Activated gamma-delta T cell (primary cell): ENCODE data around the gene KIN.
"Not testable (repeated sequence)": the region's sequence is repeated elsewhere in the genome, so short reads cannot be mapped to it uniquely, and the experiment has no call there.

Source experiments
- DNase-seq: peaks from one replicate; lab custom pipeline; 2025; lab: John Stamatoyannopoulos, UW

The KIN gene

DNA sequence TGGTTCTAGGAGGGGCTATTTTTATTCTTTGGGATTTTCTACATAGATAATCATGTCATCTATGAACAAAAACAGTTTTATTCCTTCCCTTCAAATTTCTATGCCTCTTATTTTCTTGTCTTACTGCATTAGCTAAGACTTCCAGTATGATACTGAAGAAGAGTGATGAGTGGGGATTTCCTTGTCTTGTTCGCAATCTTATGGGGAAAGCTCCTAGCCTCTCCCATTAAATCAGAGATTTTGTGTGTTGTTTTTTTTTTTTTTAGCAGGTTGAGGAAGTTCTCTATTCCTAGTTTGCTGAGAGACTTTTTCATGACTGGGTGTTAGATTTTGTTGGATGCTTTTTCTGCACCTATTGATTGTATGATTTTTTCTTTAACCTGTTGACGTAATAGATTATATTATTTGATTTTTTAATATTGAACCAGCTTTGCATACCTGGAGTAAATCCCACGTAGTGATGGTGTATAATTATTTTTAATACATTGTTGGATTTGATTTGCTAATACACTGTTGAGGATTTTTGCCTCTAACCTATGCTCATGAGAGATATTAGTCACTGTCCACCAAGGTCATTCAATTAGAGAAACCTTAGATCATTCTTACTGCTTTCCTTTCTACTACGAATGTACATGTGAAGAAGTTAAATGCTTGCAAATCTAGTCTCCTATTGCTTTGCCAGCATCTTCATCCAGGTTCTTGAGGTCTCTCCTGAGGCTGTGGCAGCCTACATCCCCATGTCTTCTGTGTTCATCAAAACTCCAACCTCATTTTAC lies 6.6 kb upstream of the KIN start:
- DNase-seq: no peak

- no peak for DNase-seq
These were observed 4.7 kb upstream of the KIN start for GRCh38 chr10:7792541-7792940.

DNA sequence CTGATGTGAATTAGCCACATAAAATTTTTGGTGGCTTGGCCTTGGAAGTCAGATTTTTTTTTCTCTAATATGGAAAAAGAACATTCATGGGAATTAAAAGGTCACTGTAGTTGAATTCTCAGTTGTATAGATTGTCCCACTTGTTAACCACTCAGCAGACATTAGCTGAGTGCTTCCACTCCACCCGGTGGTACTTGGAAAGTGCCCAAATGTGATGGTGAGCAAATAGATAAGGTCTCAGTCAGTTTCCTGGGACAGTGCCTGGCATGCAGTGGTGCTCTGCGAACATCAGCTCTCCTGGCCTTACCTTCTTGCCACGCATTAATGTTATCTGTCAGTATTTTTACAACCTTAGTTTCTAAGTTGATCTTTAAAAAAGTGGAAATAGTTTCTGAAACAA lies 1.6 kb upstream of the KIN start:
- no peak for DNase-seq

- no peak for DNase-seq
These were observed 970 bp upstream of the KIN start for GRCh38 chr10:7788639-7789286.

DNA sequence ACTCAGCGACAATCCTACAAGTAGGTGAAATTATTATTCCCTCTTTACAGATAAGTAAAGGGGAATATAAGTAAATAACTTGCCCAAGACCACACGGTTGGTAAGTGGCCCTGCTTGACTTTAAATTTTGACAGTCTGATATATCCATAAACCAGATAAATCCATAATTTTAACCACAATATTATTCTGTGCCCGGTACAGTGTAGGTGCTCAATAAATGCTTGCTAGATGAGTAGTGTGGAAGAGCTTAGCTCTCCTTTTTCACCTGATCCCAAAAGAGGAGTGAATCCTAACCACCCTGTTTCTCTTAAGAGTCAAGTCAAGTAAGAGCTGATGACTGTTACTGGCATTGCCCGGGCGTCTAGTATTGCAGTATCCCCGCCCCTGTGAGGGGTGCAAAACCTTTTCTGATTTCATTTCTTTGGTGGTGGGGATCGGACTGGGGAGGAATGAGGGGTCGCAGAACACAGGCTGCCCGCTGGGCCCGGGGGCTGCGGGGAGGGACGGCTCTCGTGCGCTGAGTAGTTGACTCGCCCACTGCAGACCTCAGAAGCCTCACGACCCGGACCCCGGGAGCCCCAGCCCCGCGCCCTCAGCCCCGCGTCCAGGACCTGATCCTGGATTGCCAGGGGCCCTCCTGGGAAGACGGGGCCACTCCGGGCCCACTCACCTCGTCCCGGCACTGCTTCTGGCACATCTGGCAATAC lies 490 bp downstream of the KIN start:
- no peak for DNase-seq

GRCh38 chr10:7786430-7786829 lies 1.4 kb downstream of the KIN start:
- DNase-seq: no peak

DNA sequence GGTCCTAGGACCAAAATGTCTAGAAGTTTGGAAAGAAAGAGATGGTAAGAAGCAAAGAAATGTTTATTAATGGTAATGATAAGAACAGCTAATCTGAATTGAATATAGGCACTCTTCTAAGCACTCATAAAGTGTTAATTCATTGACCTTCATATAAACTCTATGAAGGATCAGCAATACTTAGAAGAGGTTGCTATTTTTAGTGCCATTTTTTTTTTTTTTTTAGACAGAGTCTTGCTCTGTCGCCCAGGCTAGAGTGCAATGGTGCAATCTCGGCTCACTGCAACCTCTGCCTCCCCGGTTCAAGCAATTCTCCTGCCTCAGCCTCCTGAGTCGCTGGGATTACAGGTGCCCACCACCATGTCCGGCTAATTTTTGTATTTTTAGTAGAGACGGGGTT lies 5.6 kb downstream of the KIN start:
- DNase-seq: not testable (repeated sequence)

DNA sequence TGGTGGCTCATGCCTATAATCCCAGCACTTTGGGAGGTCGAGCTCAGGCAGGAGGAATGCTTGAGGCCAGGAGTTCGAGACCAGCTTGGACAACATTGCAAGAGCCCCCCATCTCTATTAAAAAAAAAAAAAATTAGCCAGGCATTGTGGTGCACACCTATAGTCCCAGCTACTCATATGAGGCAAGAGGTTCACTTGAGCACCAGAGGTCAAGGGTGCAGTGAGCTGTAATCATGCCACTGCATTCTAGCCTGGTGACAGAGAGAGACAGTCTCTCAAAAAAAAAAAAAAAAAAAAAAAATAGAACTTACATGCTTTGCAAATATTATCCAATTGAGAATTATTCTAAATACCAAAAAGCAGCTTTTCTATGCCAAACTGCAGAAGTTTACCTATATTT lies 11.0 kb downstream of the KIN start:
- DNase-seq: no peak

GRCh38 chr10:7773845-7774801 lies 13.7 kb downstream of the KIN start:
- DNase-seq: no peak

- no peak for DNase-seq
These were observed 19.4 kb downstream of the KIN start for GRCh38 chr10:7768417-7768816.

GRCh38 chr10:7767209-7767608 lies 20.6 kb downstream of the KIN start:
- no peak for DNase-seq

DNA sequence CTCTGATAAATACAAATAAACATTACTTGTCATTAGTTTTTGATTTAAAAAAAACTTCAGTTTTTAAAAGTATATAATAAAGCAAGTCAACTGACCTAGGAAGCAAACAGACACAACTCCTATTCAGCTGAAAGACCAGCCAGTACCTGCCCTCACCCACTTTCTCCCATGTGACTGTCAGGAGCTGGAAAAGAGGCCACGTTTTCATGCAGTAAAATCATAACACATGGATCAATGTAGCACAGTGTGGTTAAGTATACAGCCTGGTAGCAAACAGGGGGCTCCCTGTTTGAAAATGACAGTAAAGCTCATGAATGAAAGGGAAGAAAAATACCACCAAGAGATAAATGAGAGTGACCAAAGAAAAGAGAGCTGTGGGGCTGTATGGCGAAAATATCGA lies 21.6 kb downstream of the KIN start:
- DNase-seq: no peak

DNA sequence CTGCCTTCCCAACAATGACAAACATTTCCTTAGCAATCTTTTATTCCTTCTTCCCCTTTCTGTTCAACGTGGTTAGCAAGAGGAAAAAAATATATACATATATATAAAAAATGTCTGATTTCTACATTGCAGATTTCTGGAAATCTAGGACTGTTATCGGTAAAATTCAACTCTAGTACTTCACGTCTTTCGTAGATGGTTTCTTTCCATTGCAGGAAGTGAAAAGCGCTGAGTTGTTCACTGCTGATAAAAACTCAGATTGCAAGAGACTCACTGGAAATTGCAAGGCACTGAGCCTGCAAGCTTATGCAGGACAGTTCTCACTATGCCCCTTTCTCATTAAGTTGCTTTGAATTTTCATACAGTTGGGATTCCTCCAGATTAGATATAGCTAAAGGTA lies 23.9 kb downstream of the KIN start:
- DNase-seq: no peak

DNA sequence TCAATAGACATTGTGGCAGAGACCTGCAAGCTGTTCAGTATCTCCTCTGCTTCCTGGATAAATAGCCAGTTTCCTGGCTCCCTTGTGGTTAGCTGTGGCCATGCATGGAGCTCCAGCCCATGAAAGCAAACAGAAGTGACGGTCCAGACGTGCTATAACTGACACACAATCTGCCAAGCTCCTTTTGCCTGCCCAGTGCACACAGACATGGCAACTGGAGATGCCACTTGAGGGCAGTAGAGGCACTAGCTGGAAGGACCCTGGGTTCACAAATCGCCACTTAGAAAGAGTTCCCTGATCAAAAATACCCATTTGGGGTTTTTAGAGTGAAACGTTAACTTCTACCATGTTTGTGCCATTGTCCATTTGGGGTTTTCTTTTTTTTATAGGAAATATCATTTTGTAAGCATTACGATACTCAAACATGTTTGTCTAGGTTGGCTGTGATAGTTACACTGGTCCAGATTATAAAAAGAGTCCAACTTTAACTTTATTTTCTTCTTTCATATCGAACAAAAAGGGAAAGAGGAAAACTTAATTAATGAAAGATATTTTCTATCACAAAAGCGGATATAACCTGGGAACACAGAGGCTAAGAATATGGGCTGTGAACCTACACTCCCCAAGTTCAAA lies 31.3 kb downstream of the KIN start:
- DNase-seq: no peak

DNA sequence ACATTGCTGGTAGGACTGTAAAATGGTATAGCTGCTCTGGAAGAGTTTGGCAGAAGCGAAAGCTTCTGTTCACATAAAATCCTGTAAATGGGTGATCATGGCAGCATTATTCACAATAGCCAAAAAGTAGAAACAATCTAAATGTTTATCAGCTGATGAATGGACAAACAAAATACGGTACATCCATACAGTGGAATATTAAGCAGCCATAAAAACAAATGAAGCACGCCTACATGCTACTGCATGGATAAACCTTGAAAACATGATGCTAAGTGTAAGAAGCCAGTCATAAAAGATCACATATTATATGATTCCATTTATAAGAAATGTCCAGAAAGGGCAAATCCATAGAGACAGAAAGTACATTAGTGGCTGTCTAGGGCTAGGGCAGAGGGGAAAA lies 32.7 kb downstream of the KIN start:
- DNase-seq: no peak

DNA sequence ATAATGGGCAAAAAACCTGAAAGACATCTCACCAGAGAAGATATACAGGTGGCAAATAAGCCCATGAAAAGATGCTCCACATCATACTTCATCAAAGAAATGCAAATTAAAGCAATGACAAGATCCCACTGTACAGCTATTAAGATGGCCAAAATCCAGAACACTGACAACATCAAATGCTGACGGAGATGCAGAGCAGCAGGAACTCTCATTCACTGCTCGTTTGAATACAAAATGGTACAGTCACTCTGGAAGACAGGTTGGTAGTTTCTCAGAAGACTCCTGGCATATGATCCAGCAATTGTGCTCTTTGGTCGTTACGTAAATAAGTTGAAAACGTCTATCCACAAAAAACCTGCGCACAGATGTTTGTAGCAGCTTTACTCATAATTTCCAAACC lies 35.5 kb downstream of the KIN start:
- DNase-seq: no peak

DNA sequence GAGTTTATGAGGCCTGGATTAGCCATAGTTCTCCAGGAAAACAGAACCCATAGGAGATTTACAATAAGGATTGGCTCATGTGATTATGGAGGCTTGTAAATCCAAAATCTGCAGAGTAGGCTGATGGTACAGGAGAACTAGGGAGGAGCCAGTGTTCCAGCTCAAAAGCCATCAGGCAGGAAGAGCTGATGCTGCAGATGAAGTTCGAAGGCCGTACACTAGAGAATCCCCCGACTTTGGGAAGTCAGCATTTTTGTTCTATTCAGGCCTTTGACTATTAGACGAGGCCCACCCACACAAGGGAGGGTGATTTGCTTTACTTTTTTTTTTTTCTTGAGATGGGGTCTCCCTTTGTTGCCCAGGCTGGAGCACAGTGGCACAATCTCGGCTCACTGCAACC lies 37.6 kb downstream of the KIN start:
- no peak for DNase-seq

GRCh38 chr10:7748637-7749036 lies 39.2 kb downstream of the KIN start:
- not testable (repeated sequence) for DNase-seq

- DNase-seq: no peak
These were observed 43.5 kb downstream of the KIN start for GRCh38 chr10:7744307-7744706.

DNA sequence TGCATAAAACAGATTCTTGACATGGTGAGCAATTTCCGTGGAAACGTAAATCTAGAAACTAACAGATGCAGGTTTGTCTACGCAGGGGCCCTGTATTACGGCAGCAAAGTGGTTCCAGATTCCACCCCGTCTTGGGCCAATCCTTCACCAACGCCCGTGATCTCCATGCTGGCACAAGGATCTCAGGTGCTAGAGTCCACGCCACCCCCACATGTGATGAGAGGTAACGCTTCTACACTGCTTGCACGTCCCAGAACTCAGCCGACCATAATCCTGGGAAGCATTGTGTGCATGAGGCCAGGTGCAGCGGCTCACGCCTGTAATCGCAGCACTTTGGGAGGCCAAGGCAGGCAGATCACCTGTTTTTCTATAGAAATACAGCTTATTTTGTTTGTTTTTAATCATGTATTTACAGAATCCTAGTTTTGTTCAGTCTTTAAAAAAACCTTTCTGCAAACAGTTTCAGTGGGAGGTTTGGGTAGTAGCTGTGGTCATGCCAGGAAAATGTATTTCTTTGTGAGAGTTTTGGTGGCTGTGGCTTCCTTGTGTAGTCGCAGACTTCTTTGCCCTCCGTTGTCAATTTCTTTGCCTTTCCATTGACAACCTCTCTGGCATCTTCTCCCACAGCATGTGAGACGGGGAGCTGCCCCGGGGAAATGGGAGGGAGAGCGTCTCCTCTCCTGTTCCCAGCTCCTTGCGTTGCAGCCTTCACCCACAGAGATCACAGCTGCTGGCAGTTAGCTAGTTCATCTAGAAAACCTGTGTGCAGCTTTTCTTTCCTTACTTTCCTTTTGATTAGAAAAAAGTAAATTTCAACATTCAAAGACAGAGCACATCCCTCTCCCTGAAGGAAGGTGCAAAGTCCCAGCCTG lies 49.0 kb downstream of the KIN start:
- no peak for DNase-seq

- no peak for DNase-seq
These were observed 53.0 kb downstream of the KIN start for GRCh38 chr10:7734821-7735220.
